Measurements from ENCODE around the gene HECTD3.

Gene HECTD3

GRCh38 chr1:45008516-45008915 is 2.6 kb downstream of the HECTD3 start:
- no peak for DNase-seq (ENCODE audit: low read depth)
- H3K4me3 ChIP-seq (ENCODE audit: low read length): no peak overlapping the region
- TF ChIP-seq CTCF (conservative IDR thresholded peaks at IDR 0.05; ENCODE audit: low read length): no peak

GRCh38 chr1:45008076-45008475 is 3.0 kb downstream of the HECTD3 start:
- no peak for DNase-seq (ENCODE audit: low read depth)
- no peak overlapping the region for H3K4me3 ChIP-seq (ENCODE audit: low read length)
- TF ChIP-seq CTCF (conservative IDR thresholded peaks at IDR 0.05; ENCODE audit: low read length): no peak

GRCh38 chr1:45007311-45007710 is 3.8 kb downstream of the HECTD3 start:
- no peak for DNase-seq (ENCODE audit: low read depth)
- H3K4me3 ChIP-seq (ENCODE audit: low read length): no peak overlapping the region
- no peak for TF ChIP-seq CTCF (conservative IDR thresholded peaks at IDR 0.05; ENCODE audit: low read length)

GRCh38 chr1:45005761-45006160 is 5.4 kb downstream of the HECTD3 start:
- TF ChIP-seq CTCF (conservative IDR thresholded peaks at IDR 0.05; ENCODE audit: low read length): no peak
- no peak for DNase-seq (ENCODE audit: low read depth)
- H3K4me3 ChIP-seq (ENCODE audit: low read length): no peak overlapping the region

GRCh38 chr1:45004281-45004920 is 6.7 kb downstream of the HECTD3 start:
- H3K4me3 ChIP-seq (ENCODE audit: low read length): no peak overlapping the region
- no peak for TF ChIP-seq CTCF (conservative IDR thresholded peaks at IDR 0.05; ENCODE audit: low read length)
- no peak for DNase-seq (ENCODE audit: low read depth)

- H3K4me3 ChIP-seq (ENCODE audit: low read length): no peak overlapping the region
Measured at GRCh38 chr1:45003741-45004140, 7.4 kb downstream of the HECTD3 start.

More at GRCh38 chr1:45003741-45004140, 7.4 kb downstream of the HECTD3 start:
- TF ChIP-seq CTCF (conservative IDR thresholded peaks at IDR 0.05; ENCODE audit: low read length): no peak
- DNase-seq (ENCODE audit: low read depth): no peak

Data from AG10803 (cell line).